Suprapubic skin (tissue), 4 donors: Measurements from ENCODE around the gene KCNA3.

Source experiments
- CTCF ChIP-seq, 2 donors: fragments of 200-600 bp in 1 of 2; fragments of 450-650 bp in 1 of 2; sonication (generic) in 1 of 2; IDR thresholded peaks; one replicate each; pipeline ENCODE4 v1.5.1; 2016 to 2019; ENCODE audit warnings: antibody characterized with exemption in 2 of 2, mild to moderate bottlenecking in 1 of 2, moderate library complexity in 1 of 2
- EP300 ChIP-seq: sonication (generic); formaldehyde crosslinking; IDR thresholded peaks from one replicate; pipeline ENCODE4 v1.6.1; 2017; ENCODE audit warnings: antibody characterized with exemption
- POLR2A ChIP-seq, 2 donors: fragments of 450-650 bp; IDR thresholded peaks; one replicate each; pipeline ENCODE4 v1.6.1; 2017; ENCODE audit warnings: antibody characterized with exemption in 2 of 2, mild to moderate bottlenecking in 2 of 2, moderate library complexity in 2 of 2
- POLR2AphosphoS5 ChIP-seq, 3 donors: sonication (generic); formaldehyde crosslinking; IDR thresholded peaks; one replicate each; pipeline ENCODE4 v1.6.1; 2017; ENCODE audit warnings: antibody characterized with exemption in 3 of 3

GRCh38 chr1:110631836-110632620 is 42.7 kb downstream of the KCNA3 start:
- TF ChIP-seq CTCF (IDR thresholded peaks at IDR 0.05) (no peak), POLR2A (IDR thresholded peaks at IDR 0.05) (no peak), POLR2AphosphoS5 (IDR thresholded peaks at IDR 0.05) (no peak), EP300 (no peak)
